Tongue (tissue), 2 donors: ENCODE results near the gene SRRM2. TPM values are rescaled to one million over a fixed set of nuclear protein-coding genes. Genes with fewer than 3 reads are reported as not detected.

ENCODE experiments used
- DNase-seq: peaks from one replicate; pipeline ENCODE4 v3.0.0-alpha.2; 2015
- total RNA-seq: library from RNA; depleted of rRNA; stranded (reverse); fragments of >200 nt; gene quantifications from one replicate; pipeline ENCODE4 v1.2.3, GENCODE V29; 2014

Gene SRRM2
- total RNA-seq, 1 donor from 2014 or later, result 170 TPM

DNA sequence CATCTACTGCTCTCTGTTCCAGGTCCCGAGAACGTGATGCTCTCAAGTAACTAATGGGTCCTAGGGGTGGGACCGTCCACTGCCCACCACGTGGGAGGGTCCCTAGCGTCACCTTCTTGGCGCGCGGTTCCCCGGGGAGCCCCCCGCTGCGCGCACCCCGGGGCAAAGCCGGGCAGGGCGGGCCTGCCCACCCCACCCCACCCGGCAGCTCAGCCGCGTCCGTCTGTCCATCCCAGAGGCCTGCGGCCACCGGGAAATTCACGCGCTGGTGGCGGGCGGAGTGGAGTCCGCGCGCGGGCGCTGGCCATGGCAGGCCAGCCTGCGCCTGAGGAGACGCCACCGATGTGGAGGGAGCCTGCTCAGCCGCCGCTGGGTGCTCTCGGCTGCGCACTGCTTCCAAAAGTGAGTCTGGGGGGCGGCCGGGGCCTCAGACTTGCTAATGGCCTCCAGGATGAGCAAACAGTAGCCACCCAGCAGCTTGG, 46.3 kb downstream of the SRRM2 start:
- no peak for DNase-seq

DNA sequence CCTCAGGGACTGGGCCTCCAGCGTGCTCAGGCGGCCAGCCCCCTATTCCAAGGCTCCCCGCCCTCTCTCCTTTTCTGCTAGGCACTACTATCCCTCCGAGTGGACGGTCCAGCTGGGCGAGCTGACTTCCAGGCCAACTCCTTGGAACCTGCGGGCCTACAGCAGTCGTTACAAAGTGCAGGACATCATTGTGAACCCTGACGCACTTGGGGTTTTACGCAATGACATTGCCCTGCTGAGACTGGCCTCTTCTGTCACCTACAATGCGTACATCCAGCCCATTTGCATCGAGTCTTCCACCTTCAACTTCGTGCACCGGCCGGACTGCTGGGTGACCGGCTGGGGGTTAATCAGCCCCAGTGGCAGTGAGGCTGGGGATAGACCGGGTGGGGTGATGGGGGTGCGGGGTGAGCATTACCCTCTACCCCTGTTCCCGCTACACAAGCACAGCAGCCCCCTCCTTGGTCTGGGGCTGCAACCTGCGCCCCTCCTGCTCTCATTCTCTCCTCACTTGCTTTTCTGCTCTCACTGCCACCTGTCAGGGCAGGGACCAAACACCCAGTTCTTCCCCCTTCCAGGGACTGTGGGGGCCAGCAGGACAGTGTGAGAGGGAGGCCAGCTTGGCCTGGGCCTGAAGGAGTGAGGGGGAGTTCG, 46.9 kb downstream of the SRRM2 start:
- no peak for DNase-seq

DNA sequence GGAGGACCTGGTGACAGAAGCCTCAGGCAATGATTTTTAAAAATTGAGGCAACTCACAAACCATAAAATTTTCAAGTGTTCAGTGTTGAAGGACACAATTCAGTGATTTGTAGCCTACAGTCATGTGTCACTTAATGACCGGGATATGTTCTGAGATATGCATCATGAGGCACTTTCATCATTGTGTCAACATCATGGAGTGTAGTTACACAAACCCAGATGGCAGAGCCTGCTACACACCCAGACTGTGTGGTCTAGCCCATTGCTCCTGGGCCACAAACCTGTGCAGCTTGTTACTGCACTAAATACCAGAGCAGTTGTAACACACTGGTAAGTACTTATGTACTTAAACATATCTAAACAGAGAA, 47.4 kb downstream of the SRRM2 start:
- DNase-seq, result no peak

GRCh38 chr16:2803545-2804195, 51.2 kb downstream of the SRRM2 start:
- DNase-seq, result no peak

DNA sequence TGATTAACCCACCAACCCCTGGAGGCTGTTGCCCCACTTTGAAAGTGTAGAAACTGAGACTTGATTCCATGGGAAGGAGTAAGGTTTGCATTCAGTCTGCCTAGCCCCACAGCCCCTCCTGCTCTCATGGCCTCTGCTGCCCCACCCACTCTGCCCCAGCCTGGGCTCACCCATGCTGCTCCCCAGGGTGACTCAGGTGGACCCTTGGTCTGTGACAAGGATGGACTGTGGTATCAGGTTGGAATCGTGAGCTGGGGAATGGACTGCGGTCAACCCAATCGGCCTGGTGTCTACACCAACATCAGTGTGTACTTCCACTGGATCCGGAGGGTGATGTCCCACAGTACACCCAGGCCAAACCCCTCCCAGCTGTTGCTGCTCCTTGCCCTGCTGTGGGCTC, 52.3 kb downstream of the SRRM2 start:
- no peak for DNase-seq

GRCh38 chr16:2806286-2806685, 53.8 kb downstream of the SRRM2 start:
- no peak for DNase-seq

GRCh38 chr16:2808181-2808580, 55.7 kb downstream of the SRRM2 start:
- DNase-seq, result no peak

- DNase-seq, result no peak
These were observed 56.8 kb downstream of the SRRM2 start for GRCh38 chr16:2809149-2809760.

GRCh38 chr16:2810651-2811050, 58.2 kb downstream of the SRRM2 start:
- no peak for DNase-seq

GRCh38 chr16:2811703-2812471, 59.4 kb downstream of the SRRM2 start:
- no peak for DNase-seq

DNA sequence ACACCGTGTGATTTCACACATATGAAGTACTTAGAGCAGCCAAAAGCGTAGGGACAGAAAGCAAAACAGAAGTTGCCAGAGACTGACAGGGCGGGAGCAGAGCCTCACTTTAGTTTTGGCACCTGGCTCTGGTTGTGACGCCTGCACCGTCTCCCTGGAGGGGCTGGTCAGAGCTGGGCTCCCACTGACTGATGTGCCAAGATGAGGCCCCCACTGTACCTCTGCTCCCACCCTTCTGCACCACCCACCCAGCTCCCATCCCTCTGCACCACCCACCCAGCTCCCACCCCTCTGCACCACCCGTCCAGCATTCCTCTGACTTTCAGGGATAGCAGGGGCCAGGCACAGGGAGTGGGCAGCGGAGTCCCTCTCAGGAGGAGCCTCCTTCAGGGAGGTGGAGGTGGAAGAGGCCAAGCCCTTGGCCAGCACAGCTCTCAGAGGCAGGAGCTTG, 61.4 kb downstream of the SRRM2 start:
- DNase-seq, result no peak

DNA sequence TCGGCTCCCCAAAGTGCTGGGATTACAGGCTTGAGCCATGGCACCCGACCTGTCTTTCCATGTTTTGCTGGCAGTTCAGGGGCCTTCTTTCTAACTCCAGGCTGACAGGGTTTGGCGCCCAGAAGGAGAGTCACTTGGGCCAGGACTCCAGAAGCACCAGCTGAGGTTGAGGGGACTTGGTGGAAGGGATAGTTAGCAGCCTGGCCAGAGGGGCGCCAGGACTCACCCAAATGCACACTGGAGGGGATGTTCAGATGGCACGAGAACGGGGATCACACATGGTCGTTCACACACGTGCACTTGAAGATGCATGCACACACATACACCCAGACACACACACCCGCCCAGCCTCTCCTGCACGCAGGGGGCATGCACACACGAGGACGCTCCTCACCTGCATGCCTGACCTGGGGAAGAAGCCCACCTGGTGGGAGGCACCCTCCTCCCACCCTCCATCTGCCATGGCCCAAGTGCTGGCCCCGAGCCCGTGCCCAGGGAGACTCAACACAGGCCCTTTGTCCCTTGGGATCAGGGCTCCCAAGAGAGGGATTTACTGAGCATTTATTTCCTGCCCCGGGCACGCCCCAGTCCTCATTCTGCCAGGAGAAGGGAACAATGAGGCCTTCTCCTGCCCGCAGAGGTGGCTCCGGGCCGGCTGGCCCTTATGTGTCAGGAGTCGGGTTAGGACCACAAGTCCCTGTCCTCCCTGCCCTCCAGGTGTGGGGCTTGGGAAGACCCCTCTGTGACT, 62.3 kb downstream of the SRRM2 start:
- no peak for DNase-seq

DNA sequence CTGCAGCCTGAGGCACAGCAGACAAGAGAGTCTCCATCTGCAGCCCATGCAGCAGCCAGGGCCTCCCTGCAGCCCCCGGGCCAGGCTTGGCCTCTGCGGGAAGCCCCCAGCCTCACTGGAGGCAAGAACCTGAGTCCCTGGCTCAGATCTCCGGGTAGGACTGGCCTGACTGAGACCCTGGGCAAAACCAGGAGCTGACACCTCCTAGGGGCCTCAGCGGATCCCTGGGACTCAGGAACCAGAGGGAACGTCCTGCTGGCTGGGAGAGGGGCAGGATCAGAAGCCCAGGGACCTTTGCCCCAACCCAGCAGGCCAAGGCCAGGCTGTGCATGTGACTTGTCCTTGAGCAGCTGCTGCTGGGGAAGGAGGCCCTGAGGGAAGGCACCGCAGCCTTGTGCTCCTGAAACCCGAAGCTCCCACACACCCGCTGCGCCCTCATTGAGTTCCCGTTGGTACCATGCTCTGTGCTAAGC, 62.9 kb downstream of the SRRM2 start:
- DNase-seq, result peak; percentile 14

DNA sequence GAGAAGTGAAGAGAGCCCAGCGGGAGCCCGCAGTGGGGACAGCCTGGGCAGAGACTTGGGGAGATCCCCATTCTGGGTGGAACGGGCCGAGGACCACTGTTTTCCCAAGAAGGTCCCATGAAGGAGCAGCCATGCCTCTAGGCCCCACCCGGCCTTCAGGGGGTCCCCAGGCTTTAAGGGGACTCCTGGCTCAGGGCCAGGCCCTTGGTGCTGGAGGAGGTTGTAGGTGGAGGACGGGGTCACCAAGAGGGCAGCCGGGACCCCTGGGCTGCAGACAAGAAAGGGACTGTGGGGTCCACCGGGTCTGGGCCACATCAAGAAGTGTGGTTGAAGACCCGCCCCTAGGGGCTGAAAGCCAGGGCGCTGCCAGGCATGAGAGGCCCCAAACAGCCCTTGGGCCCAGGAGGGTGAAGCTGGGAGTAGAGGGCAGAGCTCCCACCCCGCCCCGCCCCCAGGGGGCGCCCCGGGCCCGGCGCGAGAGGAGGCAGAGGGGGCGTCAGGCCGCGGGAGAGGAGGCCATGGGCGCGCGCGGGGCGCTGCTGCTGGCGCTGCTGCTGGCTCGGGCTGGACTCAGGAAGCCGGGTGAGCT, 64.4 kb downstream of the SRRM2 start, which contains the start of gene PRSS21:
TSS of gene PRSS21 (plus strand) at position 487 of the 589 bp plus-strand sequence. CDS start at position 519, 32 bp downstream.
- no peak for DNase-seq

DNA sequence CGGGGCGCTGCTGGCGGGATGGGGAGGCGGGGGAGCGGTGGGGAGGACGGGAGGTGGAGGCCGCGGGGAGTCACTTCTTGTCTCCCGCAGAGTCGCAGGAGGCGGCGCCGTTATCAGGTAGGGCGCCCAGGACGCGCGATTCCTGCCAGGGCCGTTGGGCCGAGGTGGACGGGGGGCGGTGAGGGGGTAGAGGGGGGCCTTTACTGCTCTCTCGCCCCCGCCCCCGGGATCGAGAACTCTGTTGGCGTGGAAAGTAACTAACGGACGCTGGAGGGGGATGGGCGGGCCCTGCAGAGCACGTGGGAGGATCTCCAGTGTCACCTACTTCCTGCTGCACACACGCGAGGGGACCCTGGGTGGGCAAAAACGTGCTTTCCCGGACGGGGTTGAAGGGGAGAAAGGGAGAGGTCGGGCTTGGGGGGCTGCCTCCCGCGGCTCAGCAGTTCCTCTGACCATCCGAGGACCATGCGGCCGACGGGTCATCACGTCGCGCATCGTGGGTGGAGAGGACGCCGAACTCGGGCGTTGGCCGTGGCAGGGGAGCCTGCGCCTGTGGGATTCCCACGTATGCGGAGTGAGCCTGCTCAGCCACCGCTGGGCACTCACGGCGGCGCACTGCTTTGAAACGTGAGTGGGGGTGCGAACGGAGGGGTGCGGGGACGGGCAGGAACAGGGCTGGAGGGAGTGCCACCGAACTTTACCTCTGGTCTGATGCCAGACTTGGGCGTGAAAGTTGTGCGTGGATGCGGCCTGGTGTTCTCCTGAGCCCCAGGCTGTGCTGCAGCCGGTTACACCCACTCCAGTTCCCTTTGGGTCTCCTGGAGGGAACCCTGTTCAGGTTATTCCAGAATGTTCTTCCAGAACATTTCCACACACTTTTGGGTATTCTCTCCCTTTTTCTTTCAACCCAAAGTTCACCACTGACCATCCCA, 65.2 kb downstream of the SRRM2 start:
- no peak for DNase-seq

GRCh38 chr16:2818272-2818876, 65.9 kb downstream of the SRRM2 start:
- no peak for DNase-seq

DNA sequence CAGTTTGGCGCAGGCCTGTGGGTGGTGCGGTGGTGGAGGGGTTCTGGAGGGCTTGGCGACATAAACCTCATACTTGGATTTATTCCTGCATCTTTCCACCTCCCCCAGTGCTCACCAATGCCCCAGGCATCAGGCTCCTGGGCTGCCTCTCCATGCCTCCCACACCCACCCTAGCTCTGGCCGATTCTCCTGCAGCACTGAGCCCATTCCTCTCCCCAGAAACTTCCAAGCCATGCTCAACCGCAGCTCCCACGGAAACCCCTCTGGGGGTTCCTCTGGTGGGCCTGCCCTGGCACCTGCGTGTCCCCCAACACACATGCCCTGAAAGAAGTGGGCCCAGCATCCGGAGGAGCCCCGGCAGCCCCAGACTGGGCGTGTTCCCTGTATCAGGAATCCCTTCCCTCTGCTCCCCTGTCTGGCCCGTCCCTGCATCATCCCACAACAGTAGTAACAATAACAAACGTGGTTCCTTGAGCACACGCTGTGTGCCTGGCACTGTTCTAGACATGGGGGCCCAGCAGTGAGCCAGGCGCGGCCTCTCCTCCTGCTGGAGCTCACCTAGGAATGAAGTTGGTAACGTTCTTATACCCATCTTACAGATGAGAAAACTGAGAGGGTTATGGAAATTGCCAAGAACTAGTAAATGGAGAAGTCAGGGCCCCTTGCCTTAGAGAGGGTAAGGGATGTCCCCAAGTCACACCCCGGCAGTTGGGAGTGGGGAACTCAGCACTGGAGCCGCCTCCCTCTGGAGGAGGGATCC, 66.9 kb downstream of the SRRM2 start:
- no peak for DNase-seq

GRCh38 chr16:2819939-2820835, 67.7 kb downstream of the SRRM2 start:
- no peak for DNase-seq
